Calu3 (cell line): ENCODE results near the gene APOL3. TPM values are rescaled to one million over a fixed set of nuclear protein-coding genes. Genes with fewer than 3 reads are reported as not detected.
"Not testable (repeated sequence)": the region's sequence is repeated elsewhere in the genome, so short reads cannot be mapped to it uniquely, and the experiment has no call there.

Experiments
- BruUV-seq: library from RNA; stranded (reverse); fragments of 400-500 nt; replicated peaks from 2 replicates; lab custom pipeline; 2021; lab: Mats Ljungman, UMichigan
- CTCF ChIA-PET: fragments of 300-600 bp; sonication (Branson Sonifier 250); formaldehyde crosslinking; loops from one replicate; lab custom pipeline; 2022; ENCODE audit warnings: antibody characterized with exemption; lab: Charles Lee
- DNase-seq: peaks from one replicate; pipeline ENCODE4 v3.0.0; 2022
- H3K27ac Mint-ChIP-seq: one replicate; pipeline ENCODE4 v1.8.0; 2022; ENCODE audit warnings: mixed read lengths; ENCODE audit not compliant: unreplicated experiment
- H3K27me3 Mint-ChIP-seq: one replicate; pipeline ENCODE4 v1.8.0; 2022; ENCODE audit warnings: mixed read lengths; ENCODE audit not compliant: unreplicated experiment
- H3K36me3 Mint-ChIP-seq: one replicate; pipeline ENCODE4 v1.8.0; 2022; ENCODE audit warnings: mild to moderate bottlenecking, moderate library complexity, mixed read lengths; ENCODE audit not compliant: insufficient read depth, unreplicated experiment
- H3K4me1 Mint-ChIP-seq: one replicate; pipeline ENCODE4 v1.8.0; 2022; ENCODE audit warnings: mild to moderate bottlenecking, low read depth, mixed read lengths; ENCODE audit not compliant: unreplicated experiment
- H3K4me3 Mint-ChIP-seq: one replicate; pipeline ENCODE4 v1.8.0; 2022; ENCODE audit warnings: mild to moderate bottlenecking, low read depth, moderate library complexity, mixed read lengths; ENCODE audit not compliant: unreplicated experiment
- H3K9me3 Mint-ChIP-seq: one replicate; pipeline ENCODE4 v1.8.0; 2022; ENCODE audit warnings: low read depth, mixed read lengths; ENCODE audit not compliant: unreplicated experiment
- intact Hi-C: fragments of 100-400 bp; cut with micrococcal nuclease; formaldehyde crosslinking; loops from one replicate; pipeline ENCODE4 v1.10.0; 2022; ENCODE audit not compliant: unreplicated experiment
- total RNA-seq: library from RNA; stranded (reverse); gene quantifications from 2 replicates; pipeline ENCODE4 v1.2.3, GENCODE V29; 2022
- TF ChIP-seq, protein P1 (sequence below): fragments of 200-600 bp; IDR thresholded peaks from one replicate; pipeline ENCODE4 v1.8.0; 2022; ENCODE audit warnings: antibody characterized with exemption; ENCODE audit not compliant: unreplicated experiment

The APOL3 gene
- total RNA-seq, 1 experiment from 2014 or later = 7.7 TPM

DNA sequence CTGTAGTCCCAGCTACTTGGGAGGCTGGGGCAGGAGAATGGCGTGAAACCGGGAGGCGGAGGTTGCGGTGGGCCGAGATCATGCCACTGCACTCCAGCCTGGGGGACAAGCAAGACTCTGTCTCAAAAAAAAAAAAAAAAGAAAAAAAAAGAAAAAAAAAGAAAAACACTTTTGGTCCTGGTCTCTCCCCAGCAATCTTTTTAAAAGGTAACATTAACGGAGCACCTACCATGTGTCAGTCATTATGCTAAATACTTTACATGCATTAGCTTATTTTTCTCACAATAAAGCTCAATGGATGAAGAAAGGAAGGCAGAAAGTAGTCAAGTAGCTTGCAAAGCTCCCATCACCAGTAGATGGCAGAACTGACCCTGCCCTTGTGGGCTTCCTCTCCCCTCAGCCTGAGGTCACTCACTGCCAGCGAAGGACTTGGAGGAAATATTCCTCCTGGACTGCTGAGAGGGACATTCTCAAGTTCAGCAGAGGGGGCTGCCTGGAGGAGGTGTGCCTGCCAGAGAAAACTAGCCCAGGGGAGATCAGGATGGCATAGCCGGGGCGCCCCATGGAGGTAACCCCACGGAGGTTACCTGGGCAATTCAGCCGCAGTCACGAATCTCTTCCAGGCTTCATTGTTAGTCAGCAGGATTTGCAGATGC is 15.5 kb downstream of the APOL3 start:
- Mint-ChIP-seq H3K27ac (no peak overlapping the region), H3K4me1 (no peaks in the 10 kb centered on the region), H3K9me3 (no peaks in the 10 kb centered on the region), H3K36me3 (no peaks in the 10 kb centered on the region), H3K4me3 (no peak overlapping the region), H3K27me3 (peaks cover 48% of the 10 kb centered on the region)
- peak; percentile 61 for DNase-seq
- TF ChIP-seq, protein P1, sequence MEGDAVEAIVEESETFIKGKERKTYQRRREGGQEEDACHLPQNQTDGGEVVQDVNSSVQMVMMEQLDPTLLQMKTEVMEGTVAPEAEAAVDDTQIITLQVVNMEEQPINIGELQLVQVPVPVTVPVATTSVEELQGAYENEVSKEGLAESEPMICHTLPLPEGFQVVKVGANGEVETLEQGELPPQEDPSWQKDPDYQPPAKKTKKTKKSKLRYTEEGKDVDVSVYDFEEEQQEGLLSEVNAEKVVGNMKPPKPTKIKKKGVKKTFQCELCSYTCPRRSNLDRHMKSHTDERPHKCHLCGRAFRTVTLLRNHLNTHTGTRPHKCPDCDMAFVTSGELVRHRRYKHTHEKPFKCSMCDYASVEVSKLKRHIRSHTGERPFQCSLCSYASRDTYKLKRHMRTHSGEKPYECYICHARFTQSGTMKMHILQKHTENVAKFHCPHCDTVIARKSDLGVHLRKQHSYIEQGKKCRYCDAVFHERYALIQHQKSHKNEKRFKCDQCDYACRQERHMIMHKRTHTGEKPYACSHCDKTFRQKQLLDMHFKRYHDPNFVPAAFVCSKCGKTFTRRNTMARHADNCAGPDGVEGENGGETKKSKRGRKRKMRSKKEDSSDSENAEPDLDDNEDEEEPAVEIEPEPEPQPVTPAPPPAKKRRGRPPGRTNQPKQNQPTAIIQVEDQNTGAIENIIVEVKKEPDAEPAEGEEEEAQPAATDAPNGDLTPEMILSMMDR = peak; percentile 76
- intact Hi-C loops = loop anchor here (1.0 kb wide), 1 partner anchor 35 kb away; no protein-coding TSS in a partner anchor
- no TSS peak for BruUV-seq
- CTCF ChIA-PET = interaction anchor here (0.7 to 1.4 kb wide), 10 partner anchors 34 to 719 kb away, joined by 3 to 12 read pairs (median 4); no protein-coding TSS in a partner anchor

DNA sequence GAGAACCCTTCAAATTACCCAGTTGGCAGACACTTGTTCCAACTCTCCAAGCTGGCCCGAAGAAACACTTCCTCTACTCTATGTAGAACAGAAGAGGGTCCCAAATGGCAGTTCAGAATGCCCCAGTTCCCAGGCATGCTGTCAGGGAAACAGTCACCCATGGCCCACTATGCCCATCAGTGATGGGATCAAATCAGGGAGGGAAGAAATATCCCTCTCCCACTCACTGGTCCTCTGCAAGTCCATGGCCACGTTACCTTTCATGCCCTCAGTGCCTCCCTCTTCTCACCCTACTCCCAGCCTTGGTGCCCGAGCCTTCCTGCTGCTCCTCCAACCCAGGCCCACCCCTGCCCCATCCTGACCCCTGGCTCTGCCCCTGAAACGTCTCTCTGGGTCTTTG is 16.6 kb downstream of the APOL3 start:
- intact Hi-C loops = no loop called here
- no peaks in the 10 kb centered on the region for H3K4me1 Mint-ChIP-seq
- no peaks in the 10 kb centered on the region for H3K9me3 Mint-ChIP-seq
- DNase-seq = no peak
- H3K27ac Mint-ChIP-seq = no peak overlapping the region
- TF ChIP-seq, protein P1 = no peak
- CTCF ChIA-PET = interaction anchor here (1.4 kb wide), 1 partner anchor 36 kb away, joined by 12 read pairs; no protein-coding TSS in a partner anchor
- no TSS peak for BruUV-seq
- peaks cover 58% of the 10 kb centered on the region for H3K27me3 Mint-ChIP-seq
- no peak overlapping the region for H3K4me3 Mint-ChIP-seq
- H3K36me3 Mint-ChIP-seq = no peaks in the 10 kb centered on the region

DNA sequence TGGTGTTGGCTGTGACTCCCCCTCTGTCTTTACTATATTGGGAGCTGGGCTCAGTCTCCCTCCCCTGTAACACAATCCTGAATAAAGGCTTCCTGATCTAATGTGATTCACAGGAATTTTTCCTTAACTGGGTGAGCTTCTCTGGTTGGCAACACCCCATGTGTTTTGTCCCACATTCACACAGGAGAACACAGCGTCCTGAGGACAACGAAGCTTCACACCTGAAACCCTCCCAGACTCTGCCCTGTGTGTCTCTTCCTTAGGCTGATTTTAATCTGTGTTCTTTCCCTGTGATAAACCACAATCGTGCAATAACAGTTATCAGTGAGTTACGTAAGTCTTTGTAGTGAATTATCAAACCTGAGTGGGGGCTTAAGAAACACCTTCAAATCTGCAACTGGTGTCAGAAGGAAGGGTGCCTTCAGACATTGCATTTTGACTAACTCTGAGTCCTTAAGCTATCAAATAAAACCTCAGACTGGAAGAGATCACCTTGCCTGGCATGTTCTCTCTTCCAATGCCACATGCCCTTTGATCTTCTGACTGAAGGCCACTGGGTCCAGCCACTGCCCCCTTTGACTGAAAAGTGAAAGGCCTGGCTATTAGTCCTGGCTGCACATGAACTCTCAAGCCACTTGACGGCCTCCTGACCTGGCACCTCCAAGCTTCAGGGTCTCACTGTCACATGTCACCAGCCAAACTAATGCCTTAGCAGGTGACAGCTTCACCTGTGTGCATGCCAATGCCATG is 17.3 kb downstream of the APOL3 start:
- Mint-ChIP-seq H3K4me3 (no peak overlapping the region), H3K36me3 (no peaks in the 10 kb centered on the region), H3K27ac (no peak overlapping the region), H3K9me3 (no peaks in the 10 kb centered on the region), H3K4me1 (no peaks in the 10 kb centered on the region), H3K27me3 (peaks cover 61% of the 10 kb centered on the region)
- CTCF ChIA-PET = no interaction called here
- BruUV-seq = no TSS peak
- DNase-seq = no peak
- TF ChIP-seq, protein P1 = no peak
- intact Hi-C loops = no loop called here

DNA sequence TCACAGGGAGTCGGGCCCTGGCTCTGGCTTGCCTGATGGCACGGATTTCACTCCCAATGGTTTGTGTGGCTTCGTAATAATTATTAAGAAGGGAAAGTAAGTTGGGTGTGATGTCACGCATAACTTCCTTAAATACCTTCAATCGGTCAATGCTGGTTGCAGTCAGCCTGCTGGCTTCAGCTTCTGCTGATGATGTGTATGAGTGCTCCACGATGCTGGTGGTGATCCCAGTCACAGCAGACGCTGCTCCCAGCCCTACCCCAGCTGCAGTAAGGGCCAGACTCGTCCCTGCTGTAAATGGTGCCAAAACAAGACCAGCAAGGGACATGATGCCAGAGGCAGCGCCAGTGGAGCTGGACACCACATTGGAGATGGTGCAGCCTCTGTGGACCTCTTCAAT is 19.1 kb downstream of the APOL3 start:
- H3K27me3 Mint-ChIP-seq = peaks cover 74% of the 10 kb centered on the region
- BruUV-seq = no TSS peak
- CTCF ChIA-PET = interaction anchor here (0.6 kb wide), 1 partner anchor 283 kb away, joined by 4 read pairs; no protein-coding TSS in a partner anchor

DNA sequence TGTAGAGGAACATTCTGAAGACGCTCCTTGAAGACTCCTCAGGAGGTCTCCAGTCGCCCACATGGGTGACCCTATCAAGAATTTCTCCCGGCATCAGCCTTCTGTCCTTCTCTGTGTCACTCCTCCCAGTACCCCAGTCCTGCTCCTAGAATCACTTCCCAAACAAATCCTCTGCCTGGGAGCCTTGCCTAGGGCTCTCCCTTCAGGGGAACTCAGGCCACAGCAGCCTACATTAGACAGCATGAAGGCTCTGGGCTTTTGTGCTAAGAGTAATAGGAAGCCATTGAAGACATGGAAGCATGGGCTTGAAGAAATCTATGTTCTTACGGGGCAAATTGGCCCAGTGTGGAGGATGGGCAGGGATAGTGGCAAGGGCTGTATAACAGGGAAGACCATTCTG is 21.8 kb downstream of the APOL3 start:
- intact Hi-C loops, H3K4me1 Mint-ChIP-seq, DNase-seq, H3K4me3 Mint-ChIP-seq, CTCF ChIA-PET, H3K36me3 Mint-ChIP-seq, H3K9me3 Mint-ChIP-seq, H3K27ac Mint-ChIP-seq, BruUV-seq: not testable (repeated sequence)
- peaks cover 84% of the 10 kb centered on the region for H3K27me3 Mint-ChIP-seq

More for the DNA sequence above, 19.1 kb downstream of the APOL3 start:
- Mint-ChIP-seq H3K4me1 (no peaks in the 10 kb centered on the region), H3K36me3 (no peaks in the 10 kb centered on the region), H3K4me3 (no peak overlapping the region), H3K9me3 (no peaks in the 10 kb centered on the region), H3K27ac (no peak overlapping the region)
- DNase-seq = no peak
- intact Hi-C loops = no loop called here
- TF ChIP-seq, protein P1 = no peak
